Natural killer cell treated with Interleukin-12 subunit alpha and Interleukin-12 subunit beta and Interleukin-15 and Interleukin-18, amount 100 ng/mL, for 72 hours (primary cell): ENCODE measurements around the gene CAPZB. TPM values are rescaled to one million over a fixed set of nuclear protein-coding genes. Genes with fewer than 3 reads are reported as not detected.

ENCODE experiments used
- ATAC-seq, 2 donors: fragments of 150-1000 bp; cut with Tn5 transposase in 1 of 2; sonication (Bioruptor Pico), chemical (Tn5 transposase) in 1 of 2; 2 replicates each; pipeline ENCODE4 v1.10.0; 2021
- DNase-seq: peaks from one replicate; pipeline ENCODE4 v3.0.0; 2022; ENCODE audit warnings: low spot score
- H3K27ac Mint-ChIP-seq, 2 donors: 1 replicate in 1 of 2; 2 replicates in 1 of 2; pipeline ENCODE4 v1.8.0; 2022; ENCODE audit warnings: mixed read lengths in 2 of 2, mild to moderate bottlenecking in 1 of 2, moderate library complexity in 1 of 2
- H3K27me3 Mint-ChIP-seq, 2 donors: 1 replicate in 1 of 2; 2 replicates in 1 of 2; pipeline ENCODE4 v1.8.0; 2022; ENCODE audit warnings: mixed read lengths in 2 of 2
- H3K36me3 Mint-ChIP-seq: one replicate; pipeline ENCODE4 v1.8.0; 2022; ENCODE audit warnings: mixed read lengths
- H3K4me1 Mint-ChIP-seq, 2 donors: 1 replicate in 1 of 2; 2 replicates in 1 of 2; pipeline ENCODE4 v1.8.0; 2022; ENCODE audit warnings: low read depth in 2 of 2, mixed read lengths in 2 of 2, mild to moderate bottlenecking in 1 of 2
- H3K4me3 Mint-ChIP-seq: one replicate; pipeline ENCODE4 v1.8.0; 2022; ENCODE audit warnings: mixed read lengths
- H3K9me3 Mint-ChIP-seq: 2 replicates; pipeline ENCODE4 v1.8.0; 2022; ENCODE audit warnings: mixed read lengths
- total RNA-seq, 2 donors: library from RNA; stranded (reverse); gene quantifications; one replicate each; pipeline ENCODE4 v1.2.3, GENCODE V29; 2022

Gene CAPZB
- total RNA-seq, 2 donors from 2014 or later, result 270 to 359 TPM

DNA sequence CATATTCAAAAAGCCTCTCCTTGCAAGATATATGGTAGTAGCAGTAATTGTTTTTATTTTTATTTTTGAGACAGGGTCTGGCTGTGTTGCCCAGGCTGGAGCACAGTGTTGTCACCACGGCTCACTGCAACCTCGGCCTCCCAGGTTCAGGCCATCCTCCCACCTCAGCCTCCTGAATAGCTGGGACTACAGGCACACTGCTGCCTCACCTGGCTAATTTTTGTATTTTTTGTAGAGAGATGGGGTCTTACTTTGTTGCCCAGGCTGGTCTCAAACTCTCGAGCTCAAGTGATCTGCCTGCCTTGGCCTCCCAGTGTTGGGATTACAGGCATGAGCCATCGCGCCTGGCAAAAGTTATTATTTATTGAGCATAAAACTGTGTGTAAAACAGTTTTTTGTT is 134.8 kb downstream of the CAPZB start:
- Mint-ChIP-seq H3K27me3 (no peaks in the 10 kb centered on the region), H3K4me1 (peaks cover 0 to 9% of the 10 kb centered on the region in 2 donors), H3K36me3 (no peaks in the 10 kb centered on the region), H3K4me3 (no peak overlapping the region), H3K27ac (no peak overlapping the region), H3K9me3 (no peaks in the 10 kb centered on the region)
- ATAC-seq (no peak), DNase-seq (no peak)

DNA sequence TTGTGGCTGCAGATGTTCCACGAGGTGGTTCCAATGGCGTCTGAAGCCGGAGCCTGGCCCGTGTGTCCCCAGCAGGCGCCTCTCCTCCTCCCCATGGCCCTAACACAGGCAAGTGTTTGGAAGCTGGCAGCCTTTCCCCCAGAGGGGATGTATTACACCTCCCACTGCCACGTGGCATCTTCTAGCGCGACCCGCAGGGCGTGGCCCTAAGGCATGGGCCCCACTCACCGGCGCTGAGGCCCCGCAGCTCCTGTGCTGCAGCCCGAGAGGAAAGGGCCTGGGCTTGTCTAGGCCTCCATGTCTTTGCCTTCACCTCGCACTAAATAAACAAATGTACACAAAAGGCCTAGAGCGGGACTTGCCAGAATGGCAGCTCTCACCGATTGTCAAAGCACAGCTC is 135.3 kb downstream of the CAPZB start:
- peaks cover 0 to 9% of the 10 kb centered on the region in 2 donors for H3K4me1 Mint-ChIP-seq
- H3K4me3 Mint-ChIP-seq, result no peak overlapping the region
- H3K36me3 Mint-ChIP-seq, result no peaks in the 10 kb centered on the region
- ATAC-seq (peak in 1 of 2 donors; percentile 26), DNase-seq (no peak)
- no peak overlapping the region for H3K27ac Mint-ChIP-seq
- no peaks in the 10 kb centered on the region for H3K27me3 Mint-ChIP-seq
- H3K9me3 Mint-ChIP-seq, result no peaks in the 10 kb centered on the region

DNA sequence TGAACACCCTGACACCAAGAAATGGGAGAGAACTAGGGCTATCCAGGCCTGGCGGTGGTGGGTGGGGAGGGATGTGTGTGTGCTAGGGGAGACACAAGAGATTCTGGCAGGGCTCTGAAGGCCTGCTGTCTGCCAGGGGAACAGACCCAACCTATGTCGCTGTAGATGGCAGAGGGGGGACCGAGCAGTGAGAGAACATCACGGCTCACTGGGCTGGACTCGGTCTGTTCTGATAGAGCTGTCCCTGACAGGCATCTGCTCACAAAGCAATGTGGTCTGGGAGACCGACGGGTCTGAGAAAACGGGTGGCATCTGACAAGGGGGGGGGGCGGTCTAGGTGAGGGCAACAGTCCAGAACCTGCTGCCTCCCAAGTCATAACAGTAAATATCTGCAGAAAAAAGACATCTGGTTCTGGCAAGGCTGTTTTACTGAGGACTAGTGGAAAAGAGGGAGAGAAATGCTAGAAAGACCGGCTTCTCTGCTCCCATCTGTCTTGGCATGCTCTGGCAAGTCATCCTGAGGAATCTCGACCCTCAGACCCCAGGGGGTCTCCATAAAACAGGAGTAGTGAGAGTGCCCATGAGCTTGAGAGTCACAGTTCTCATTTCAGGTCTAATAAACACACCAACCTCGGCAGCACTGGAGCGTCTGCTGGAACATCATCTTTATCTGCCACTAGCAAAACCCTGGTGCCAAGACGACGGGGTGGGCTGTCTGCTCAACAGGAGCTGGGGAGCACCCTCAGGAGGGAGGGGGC is 136.7 kb downstream of the CAPZB start:
- no peaks in the 10 kb centered on the region for H3K27me3 Mint-ChIP-seq
- no peaks in the 10 kb centered on the region for H3K36me3 Mint-ChIP-seq
- no peaks in the 10 kb centered on the region for H3K9me3 Mint-ChIP-seq
- H3K4me3 Mint-ChIP-seq, result no peak overlapping the region
- no peak overlapping the region for H3K27ac Mint-ChIP-seq
- peaks cover 0 to 5% of the 10 kb centered on the region in 2 donors for H3K4me1 Mint-ChIP-seq
- no peak for DNase-seq
- no peak for ATAC-seq

DNA sequence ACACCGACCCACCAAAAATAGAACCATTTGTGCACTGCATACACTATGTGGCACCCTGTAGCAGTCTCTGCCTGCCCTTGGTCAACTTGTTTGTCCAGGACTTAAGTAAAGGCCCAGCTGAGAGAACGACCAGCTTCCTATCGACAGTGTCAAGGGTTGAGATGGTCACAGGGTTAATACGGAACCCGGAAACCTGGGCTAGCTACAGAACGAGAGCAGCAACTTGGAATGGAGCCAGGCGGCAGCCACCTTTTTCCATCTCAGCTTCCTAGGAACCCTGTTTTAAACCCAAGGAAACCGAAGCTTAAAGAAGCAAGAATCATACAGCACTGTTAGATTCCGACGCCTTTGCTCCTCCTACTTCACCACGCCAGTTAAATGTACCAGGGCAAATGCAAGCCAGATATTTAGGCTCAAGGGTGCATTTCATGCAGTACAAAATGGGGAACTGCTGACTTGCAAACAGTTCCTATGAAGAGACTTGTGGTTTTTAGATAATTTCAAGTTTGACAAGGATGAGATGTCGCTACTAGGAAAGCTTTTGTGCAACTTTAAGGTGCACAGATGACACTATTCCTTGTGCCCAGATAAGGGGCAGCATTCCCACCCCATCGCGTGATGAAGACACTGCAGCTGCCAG is 137.7 kb downstream of the CAPZB start:
- H3K27ac Mint-ChIP-seq, result no peak overlapping the region

DNA sequence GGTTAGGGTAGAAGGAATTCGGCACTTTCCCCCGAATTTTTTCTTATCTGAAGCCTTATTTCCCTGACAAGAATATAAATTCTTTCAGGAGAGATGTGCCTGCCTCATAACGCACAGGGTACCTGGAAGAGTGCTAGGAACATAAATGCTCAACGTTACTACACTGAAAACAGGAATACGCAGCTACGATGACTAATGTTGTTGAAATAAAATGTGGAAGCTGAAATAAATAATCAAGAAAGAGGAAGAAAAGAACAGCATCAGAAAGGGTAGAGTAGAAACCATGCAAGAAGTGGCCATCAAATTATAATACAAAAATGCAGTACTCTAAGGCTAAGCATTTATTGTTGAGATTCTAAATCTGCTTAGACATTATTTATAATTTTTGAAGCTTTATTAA is 139.3 kb downstream of the CAPZB start:
- ATAC-seq (no peak), DNase-seq (no peak)
- Mint-ChIP-seq H3K36me3 (no peaks in the 10 kb centered on the region), H3K9me3 (no peaks in the 10 kb centered on the region), H3K27me3 (no peaks in the 10 kb centered on the region), H3K4me1 (peaks cover 0 to 9% of the 10 kb centered on the region in 2 donors), H3K27ac (peak overlapping the region; percentile 42 to 63), H3K4me3 (no peak overlapping the region)

More for the DNA sequence above, 137.7 kb downstream of the CAPZB start:
- Mint-ChIP-seq H3K4me1 (peaks cover 0 to 3% of the 10 kb centered on the region in 2 donors), H3K9me3 (no peaks in the 10 kb centered on the region), H3K36me3 (no peaks in the 10 kb centered on the region), H3K27me3 (no peaks in the 10 kb centered on the region), H3K4me3 (no peak overlapping the region)
- ATAC-seq, result no peak
- no peak for DNase-seq

DNA sequence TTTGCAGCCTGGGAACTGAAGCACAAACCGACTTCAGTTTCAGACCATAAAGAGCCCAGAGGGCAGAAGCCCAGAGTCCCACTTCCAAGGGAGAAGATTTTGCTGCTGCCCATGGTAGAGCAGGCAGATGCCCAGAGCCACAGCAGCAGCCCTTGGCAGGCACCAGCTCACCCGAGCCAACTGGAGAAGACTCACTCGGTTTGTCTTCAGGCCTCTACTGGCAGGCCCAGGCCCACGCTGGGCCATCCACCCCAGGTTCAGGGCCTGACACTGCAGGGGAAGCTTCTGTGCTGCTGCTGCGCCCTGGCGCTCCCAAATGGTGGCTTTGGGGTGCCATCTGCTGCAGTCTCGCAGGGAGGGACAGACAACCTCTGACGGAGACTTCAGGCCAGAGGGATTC is 139.9 kb downstream of the CAPZB start:
- Mint-ChIP-seq H3K27me3 (no peaks in the 10 kb centered on the region), H3K27ac (peak overlapping the region; percentile 42 to 63), H3K36me3 (no peaks in the 10 kb centered on the region)

DNA sequence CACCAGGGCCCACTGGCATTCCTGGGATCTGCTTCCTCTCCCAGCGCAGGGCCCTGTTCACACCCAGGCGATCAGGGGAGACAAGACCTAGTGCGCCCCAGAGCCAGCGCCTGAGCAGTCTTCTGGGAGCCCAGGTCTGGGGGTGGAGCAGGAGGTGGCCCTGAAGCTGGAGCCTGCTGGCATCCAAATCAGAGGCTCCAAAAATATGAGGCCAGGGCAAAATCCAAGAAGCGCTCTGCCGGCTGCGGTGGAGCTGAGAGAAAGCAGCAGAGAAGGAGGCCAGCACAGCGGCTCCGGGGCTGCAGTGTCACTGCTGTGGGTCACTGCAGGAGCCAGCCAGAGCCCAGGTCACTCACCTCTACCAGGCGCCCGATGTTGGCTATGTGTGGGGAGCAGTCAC is 140.5 kb downstream of the CAPZB start:
- peaks cover 0 to 9% of the 10 kb centered on the region in 2 donors for H3K4me1 Mint-ChIP-seq
- H3K4me3 Mint-ChIP-seq, result no peak overlapping the region
- ATAC-seq (no peak), DNase-seq (no peak)
- H3K36me3 Mint-ChIP-seq, result no peaks in the 10 kb centered on the region
- no peaks in the 10 kb centered on the region for H3K27me3 Mint-ChIP-seq
- no peaks in the 10 kb centered on the region for H3K9me3 Mint-ChIP-seq
- H3K27ac Mint-ChIP-seq, result no peak overlapping the region

More for the DNA sequence above, 139.9 kb downstream of the CAPZB start:
- no peak for ATAC-seq
- no peaks in the 10 kb centered on the region for H3K9me3 Mint-ChIP-seq
- no peak for DNase-seq
- H3K4me3 Mint-ChIP-seq, result no peak overlapping the region
- peaks cover 0 to 9% of the 10 kb centered on the region in 2 donors for H3K4me1 Mint-ChIP-seq

DNA sequence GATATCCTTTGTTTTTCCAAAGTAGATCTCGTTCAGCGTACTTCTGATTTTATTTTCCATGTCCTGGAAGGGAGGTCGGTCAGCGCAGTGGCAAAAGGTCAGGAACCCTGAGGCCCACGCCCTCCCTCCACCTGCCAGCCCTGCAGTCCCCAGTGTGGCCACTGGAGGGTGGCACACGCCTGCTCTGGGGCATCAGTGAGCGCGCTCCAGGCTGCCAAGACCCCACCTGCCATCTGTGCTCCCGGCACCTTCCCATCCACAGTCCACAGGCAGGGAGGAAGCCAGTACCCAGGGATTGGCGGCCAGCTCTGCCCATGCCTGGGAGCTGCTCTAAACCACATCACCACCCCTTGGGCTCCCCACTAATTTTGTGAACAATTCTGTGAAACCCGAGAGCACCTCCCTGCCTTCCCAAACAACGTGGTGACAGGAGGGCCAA is 140.9 kb downstream of the CAPZB start:
- H3K36me3 Mint-ChIP-seq, result no peaks in the 10 kb centered on the region
- peak; percentile 55 to 60 for ATAC-seq
- no peak for DNase-seq
- peaks cover 0 to 8% of the 10 kb centered on the region in 2 donors for H3K4me1 Mint-ChIP-seq
- no peaks in the 10 kb centered on the region for H3K27me3 Mint-ChIP-seq
- H3K9me3 Mint-ChIP-seq, result no peaks in the 10 kb centered on the region
- H3K4me3 Mint-ChIP-seq, result no peak overlapping the region
- no peak overlapping the region for H3K27ac Mint-ChIP-seq

DNA sequence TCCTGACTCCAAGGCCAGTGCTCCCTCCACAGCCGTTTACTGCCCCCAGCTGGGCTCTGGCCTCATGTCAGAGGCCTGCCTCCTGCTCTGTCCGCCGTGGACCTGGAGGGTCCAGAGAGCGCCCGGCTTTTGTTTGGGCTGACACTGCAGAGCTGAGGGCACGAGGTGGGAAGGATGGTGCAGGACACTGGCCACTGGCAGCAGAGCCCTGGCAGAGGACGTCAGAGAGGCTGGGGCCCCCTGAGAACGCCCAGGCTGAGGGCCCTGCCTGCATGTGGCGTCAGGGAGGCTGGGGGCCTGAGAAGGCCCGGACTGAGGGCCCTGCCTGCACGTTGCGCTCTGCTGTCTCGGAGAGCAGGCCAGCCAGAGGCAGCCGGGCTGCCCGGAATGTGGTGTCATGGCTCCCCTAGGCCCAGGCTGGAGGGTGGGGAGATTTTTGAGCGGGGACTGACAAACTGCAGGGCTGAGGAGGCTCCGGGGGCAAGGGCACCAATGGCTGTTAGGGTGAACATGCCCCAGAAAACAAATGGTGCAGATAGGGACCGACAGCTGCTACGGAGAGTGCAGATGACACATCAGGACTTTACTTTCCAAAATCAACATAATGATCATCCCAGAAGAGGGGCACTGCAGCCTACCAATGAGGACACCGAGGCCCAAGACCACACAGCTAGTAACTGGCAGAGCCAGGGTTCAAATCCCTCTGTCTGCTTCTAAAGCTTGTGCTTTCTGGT is 141.6 kb downstream of the CAPZB start:
- Mint-ChIP-seq H3K27ac (no peak overlapping the region), H3K4me3 (no peak overlapping the region), H3K4me1 (peaks cover 0 to 7% of the 10 kb centered on the region in 2 donors), H3K36me3 (no peaks in the 10 kb centered on the region), H3K9me3 (no peaks in the 10 kb centered on the region), H3K27me3 (no peaks in the 10 kb centered on the region)
- no peak for DNase-seq
- no peak for ATAC-seq

DNA sequence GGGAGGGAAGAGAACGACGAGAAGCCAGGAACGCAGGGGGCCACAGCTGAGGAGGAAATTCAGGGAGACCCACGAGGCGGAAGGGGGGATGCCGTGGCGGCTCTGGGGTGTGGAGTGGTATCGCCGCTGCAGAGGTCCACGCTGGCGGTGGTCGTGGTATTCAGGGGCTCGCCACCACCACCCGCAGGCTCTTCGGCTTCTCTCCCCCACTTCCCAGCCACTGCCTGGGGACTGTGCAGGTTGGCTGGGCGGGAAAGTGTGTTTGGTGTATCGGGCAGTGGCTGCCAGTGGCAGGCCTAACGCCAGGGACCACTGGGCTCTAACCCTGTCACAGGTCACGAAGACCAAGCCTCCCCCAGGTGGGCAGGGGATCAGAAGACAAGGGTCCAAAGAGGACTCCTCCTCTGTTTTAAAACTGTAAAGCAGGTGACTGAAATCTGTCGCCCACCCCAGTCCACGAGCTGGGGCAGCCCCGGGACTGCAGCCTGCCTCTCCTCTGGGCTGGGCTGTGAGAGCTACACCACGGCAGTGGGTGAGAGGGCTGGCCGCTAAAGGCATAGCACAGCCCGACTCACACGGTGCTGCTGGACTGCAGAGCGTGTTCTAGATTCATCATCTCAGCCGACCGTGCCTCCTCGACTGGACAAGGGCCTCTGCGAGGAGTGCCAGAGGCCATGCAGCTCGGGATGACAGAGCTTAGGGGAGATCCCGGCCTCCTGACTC is 142.3 kb downstream of the CAPZB start:
- H3K4me1 Mint-ChIP-seq, result peaks cover 0 to 7% of the 10 kb centered on the region in 2 donors
- no peak overlapping the region for H3K4me3 Mint-ChIP-seq
- ATAC-seq, result no peak
- no peaks in the 10 kb centered on the region for H3K9me3 Mint-ChIP-seq
- DNase-seq, result no peak
- H3K36me3 Mint-ChIP-seq, result no peaks in the 10 kb centered on the region
- H3K27me3 Mint-ChIP-seq, result no peaks in the 10 kb centered on the region
- H3K27ac Mint-ChIP-seq, result no peak overlapping the region

DNA sequence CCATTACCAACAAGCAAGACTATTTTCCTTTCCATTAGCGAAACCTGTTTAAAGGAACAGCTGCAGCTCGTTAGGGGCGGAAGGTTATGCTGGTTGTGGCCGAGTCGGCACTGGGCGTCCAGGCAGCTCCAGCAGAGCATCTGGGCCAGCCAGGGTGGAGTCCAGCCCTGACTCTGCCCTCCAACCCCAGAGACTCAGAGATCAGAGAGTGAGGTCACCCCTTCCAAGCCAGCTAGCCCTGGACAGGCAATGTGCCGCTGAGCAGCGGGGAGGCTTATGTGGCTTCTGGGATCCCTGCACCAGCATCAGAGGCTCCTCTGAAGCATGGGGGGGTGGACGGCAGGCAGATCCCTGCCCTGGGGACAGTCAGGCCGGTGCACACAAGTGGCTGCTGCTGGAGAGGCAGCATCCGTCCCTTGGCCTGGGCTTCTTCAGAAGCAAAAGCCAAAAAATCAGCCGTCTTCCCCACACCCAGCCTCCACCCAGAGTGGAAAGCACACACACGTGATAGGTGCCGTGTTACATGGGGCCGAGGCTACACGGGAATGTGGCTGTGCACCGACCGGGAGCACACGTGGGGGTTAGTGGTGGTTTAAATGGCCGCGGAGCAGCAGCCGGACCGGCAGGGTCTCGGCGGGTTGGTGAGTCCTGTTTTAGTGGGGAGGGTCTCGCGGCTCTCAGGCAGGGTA is 143.1 kb downstream of the CAPZB start:
- Mint-ChIP-seq H3K36me3 (no peaks in the 10 kb centered on the region), H3K4me3 (no peak overlapping the region), H3K27ac (no peak overlapping the region), H3K27me3 (no peaks in the 10 kb centered on the region), H3K4me1 (peaks cover 0 to 9% of the 10 kb centered on the region in 2 donors), H3K9me3 (no peaks in the 10 kb centered on the region)
- DNase-seq, result no peak
- ATAC-seq, result no peak

DNA sequence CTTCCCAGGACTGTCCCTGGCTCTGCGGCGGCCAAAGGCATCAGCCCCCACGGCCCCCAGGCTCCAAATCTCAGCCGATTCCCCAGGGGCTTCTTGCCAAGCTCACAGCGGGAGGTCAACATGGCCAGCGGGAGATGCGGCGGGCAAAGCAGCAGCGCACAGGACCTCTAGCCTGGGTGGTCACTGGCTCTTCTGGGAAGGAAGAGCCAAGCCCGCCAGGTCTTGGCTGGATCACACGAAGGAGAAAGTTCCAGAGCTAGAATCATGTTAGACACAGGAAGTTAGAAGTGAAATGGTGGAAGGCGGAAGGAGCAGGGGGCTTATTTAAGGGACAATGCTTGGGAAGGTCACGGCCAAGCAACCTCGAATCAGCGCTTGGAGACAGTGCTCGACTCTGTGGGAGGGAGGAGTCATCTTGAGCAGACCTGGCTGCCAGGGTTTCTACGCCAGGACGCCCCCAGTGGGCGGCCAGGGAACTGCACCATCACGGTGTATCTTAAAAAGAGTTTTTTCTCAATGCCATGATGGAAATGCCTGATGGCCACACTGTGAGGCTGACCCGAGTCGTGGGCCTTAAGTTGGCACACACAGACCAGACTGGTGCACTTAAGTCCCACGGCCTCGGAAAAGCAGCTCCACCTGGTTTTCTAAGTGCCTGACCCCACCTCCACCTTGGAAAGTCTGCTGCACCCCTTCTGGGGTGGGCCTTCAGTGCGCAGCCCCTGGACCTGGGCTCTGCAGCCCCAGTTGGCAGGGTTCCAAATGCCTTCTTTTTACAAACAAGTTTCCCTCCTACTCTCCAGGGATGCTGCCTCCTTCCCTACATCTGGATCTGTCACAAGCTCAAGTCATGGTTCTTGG is 143.9 kb downstream of the CAPZB start:
- Mint-ChIP-seq H3K4me3 (no peak overlapping the region), H3K27me3 (no peaks in the 10 kb centered on the region), H3K9me3 (no peaks in the 10 kb centered on the region), H3K36me3 (no peaks in the 10 kb centered on the region), H3K27ac (no peak overlapping the region), H3K4me1 (peaks cover 0 to 9% of the 10 kb centered on the region in 2 donors)
- no peak for DNase-seq
- ATAC-seq, result peak; percentile 63 to 68
